ENCODE data around the gene NEK4. TPM values are rescaled to one million over a fixed set of nuclear protein-coding genes. Genes with fewer than 3 reads are reported as not detected.

NEK4 gene
- total RNA-seq, 1 experiment from 2014 or later, result 36.2 TPM

DNA sequence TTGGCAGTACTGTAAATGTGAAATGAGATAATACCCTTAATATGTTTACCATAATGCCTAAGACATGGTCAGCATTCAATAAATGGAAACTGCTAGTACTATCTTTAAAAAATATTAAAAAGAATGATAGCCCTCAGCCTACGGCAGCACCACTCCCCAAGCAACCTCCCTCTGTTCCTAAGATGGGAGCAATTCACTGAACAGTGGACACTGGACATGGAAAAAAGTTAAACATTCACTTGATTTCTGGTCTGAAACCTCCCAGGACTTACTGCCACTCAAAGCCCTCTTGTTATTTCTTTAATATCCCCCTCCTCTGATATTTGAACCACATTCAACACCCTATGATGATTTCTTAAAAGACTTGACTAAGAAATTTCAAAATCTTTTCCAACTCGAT, 27.0 kb downstream of the NEK4 start:
- ChIA-PET POLR2A (no interaction called here), RAD21 (ENCODE audit: low non-redundant PET in 1 of 2, low total read pairs in 2 of 2, uncharacterized antibody in 2 of 2, unreplicated experiment in 2 of 2) (no interaction called here), CTCF (interaction anchor here (0.7 kb wide), 1 partner anchor 76 kb away, joined by 3 read pairs; no protein-coding TSS in a partner anchor)
- no peak for TF ChIP-seq EGR1 (IDR thresholded peaks at IDR 0.05; ENCODE audit: low read depth)
- TF ChIP-seq POLR2AphosphoS5 (IDR thresholded peaks at IDR 0.05; ENCODE audit: low read depth, low read length), result no peak
- no peak for TF ChIP-seq CBX3 (IDR thresholded peaks at IDR 0.05; ENCODE audit: low read depth)
- TF ChIP-seq FOSL1 (IDR thresholded peaks at IDR 0.05; ENCODE audit: low read depth), result no peak
- TF ChIP-seq SRF (IDR thresholded peaks at IDR 0.05; ENCODE audit: low read depth), result no peak
- TF ChIP-seq CEBPB (IDR thresholded peaks at IDR 0.05; ENCODE audit: low read depth), result no peak
- TF ChIP-seq SIN3A (IDR thresholded peaks at IDR 0.05; ENCODE audit: low read depth), result no peak
- no peak for TF ChIP-seq RAD21 (IDR thresholded peaks at IDR 0.05; ENCODE audit: low read depth)
- TF ChIP-seq SP1 (IDR thresholded peaks at IDR 0.05; ENCODE audit: low read depth), result no peak
- TF ChIP-seq, protein P1, sequence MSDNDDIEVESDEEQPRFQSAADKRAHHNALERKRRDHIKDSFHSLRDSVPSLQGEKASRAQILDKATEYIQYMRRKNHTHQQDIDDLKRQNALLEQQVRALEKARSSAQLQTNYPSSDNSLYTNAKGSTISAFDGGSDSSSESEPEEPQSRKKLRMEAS (IDR thresholded peaks at IDR 0.05), result no peak
- no peak for TF ChIP-seq YY1 (IDR thresholded peaks at IDR 0.05; ENCODE audit: extremely low read depth, insufficient replicate concordance, low read depth, low read length)
- TF ChIP-seq, protein P2, sequence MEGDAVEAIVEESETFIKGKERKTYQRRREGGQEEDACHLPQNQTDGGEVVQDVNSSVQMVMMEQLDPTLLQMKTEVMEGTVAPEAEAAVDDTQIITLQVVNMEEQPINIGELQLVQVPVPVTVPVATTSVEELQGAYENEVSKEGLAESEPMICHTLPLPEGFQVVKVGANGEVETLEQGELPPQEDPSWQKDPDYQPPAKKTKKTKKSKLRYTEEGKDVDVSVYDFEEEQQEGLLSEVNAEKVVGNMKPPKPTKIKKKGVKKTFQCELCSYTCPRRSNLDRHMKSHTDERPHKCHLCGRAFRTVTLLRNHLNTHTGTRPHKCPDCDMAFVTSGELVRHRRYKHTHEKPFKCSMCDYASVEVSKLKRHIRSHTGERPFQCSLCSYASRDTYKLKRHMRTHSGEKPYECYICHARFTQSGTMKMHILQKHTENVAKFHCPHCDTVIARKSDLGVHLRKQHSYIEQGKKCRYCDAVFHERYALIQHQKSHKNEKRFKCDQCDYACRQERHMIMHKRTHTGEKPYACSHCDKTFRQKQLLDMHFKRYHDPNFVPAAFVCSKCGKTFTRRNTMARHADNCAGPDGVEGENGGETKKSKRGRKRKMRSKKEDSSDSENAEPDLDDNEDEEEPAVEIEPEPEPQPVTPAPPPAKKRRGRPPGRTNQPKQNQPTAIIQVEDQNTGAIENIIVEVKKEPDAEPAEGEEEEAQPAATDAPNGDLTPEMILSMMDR (IDR thresholded peaks at IDR 0.05 in 2 of 3, conservative IDR thresholded peaks at IDR 0.05 in 1 of 3; ENCODE audit: borderline replicate concordance in 1 of 3, insufficient read depth in 1 of 3, low read depth in 2 of 3, low read length in 2 of 3), result no peak
- TF ChIP-seq REST (IDR thresholded peaks at IDR 0.05; ENCODE audit: low read depth), result no peak
- TF ChIP-seq ZFX (IDR thresholded peaks at IDR 0.05), result no peak
- no peak for TF ChIP-seq EZH2phosphoT487 (IDR thresholded peaks at IDR 0.05; ENCODE audit: borderline replicate concordance)
- no peak for TF ChIP-seq TCF7L2 (IDR thresholded peaks at IDR 0.05; ENCODE audit: borderline replicate concordance, extremely low read depth, insufficient read depth, insufficient read length)
- TF ChIP-seq, protein P3, sequence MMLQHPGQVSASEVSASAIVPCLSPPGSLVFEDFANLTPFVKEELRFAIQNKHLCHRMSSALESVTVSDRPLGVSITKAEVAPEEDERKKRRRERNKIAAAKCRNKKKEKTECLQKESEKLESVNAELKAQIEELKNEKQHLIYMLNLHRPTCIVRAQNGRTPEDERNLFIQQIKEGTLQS (IDR thresholded peaks at IDR 0.05), result no peak
- no peak for TF ChIP-seq EZH2 (IDR thresholded peaks at IDR 0.05)
- no peak overlapping the region for H2AFZ ChIP-seq (ENCODE audit: low read depth, low read length, poor library complexity, severe bottlenecking)
- no peaks in the 10 kb centered on the region; the same call in 1 of the 2 replicates for H4K20me1 ChIP-seq (ENCODE audit: insufficient read depth)
- no peaks in the 10 kb centered on the region for H3K4me1 ChIP-seq (ENCODE audit: control insufficient read depth in 1 of 2, insufficient read depth in 2 of 2, low read length in 2 of 2)
- no TSS peak for BruUV-seq (replicated peaks)
- intact Hi-C loops (cut with micrococcal nuclease), result loop anchor here (2.0 to 5.0 kb wide), 4 partner anchors 77 to 314 kb away; no protein-coding TSS in a partner anchor
- no peaks in the 10 kb centered on the region for H3K9me3 ChIP-seq (ENCODE audit: control insufficient read depth in 1 of 2, insufficient read depth in 1 of 2, low read depth in 1 of 2, low read length in 2 of 2)
- no peaks in the 10 kb centered on the region for H3K79me2 ChIP-seq (ENCODE audit: insufficient read depth, low read length)
- peaks cover 38 to 43% of the 10 kb centered on the region in 2 experiments for H3K36me3 ChIP-seq (ENCODE audit: control insufficient read depth in 1 of 2, insufficient read depth in 2 of 2, low read length in 2 of 2)
- H3K27me3 ChIP-seq (ENCODE audit: insufficient read depth, low read length), result no peaks in the 10 kb centered on the region
- no peak overlapping the region for H3K4me2 ChIP-seq (ENCODE audit: low read length)
- ATAC-seq (no peak), DNase-seq (ENCODE audit: low read depth, low spot score) (no peak)
- no peaks in the 10 kb centered on the region for H3K9me2 ChIP-seq (ENCODE audit: insufficient read depth)
- H3K27ac ChIP-seq (ENCODE audit: low read depth, low read length), result no peak overlapping the region
- no peak overlapping the region for H3K9ac ChIP-seq (ENCODE audit: low read length)
- H3K4me3 ChIP-seq (replicated peaks in 1 of 2; ENCODE audit: low read depth in 1 of 2, low read length in 2 of 2), result no peak overlapping the region
